HEK293 (cell line): ENCODE data around the gene TRDMT1.

Experiments
- GLI4 ChIP-seq: fragments of 450-650 bp; formaldehyde crosslinking; IDR thresholded peaks from 2 replicates; pipeline ENCODE4 v1.5.1; 2016; ENCODE audit warnings: missing biosample characterization, missing genetic modification characterization
- ZNF600 ChIP-seq: fragments of 450-650 bp; formaldehyde crosslinking; IDR thresholded peaks from 2 replicates; pipeline ENCODE4 v1.5.1; 2016; ENCODE audit warnings: missing biosample characterization, missing genetic modification characterization
- ZNF791 ChIP-seq: fragments of 450-650 bp; formaldehyde crosslinking; IDR thresholded peaks from 2 replicates; pipeline ENCODE4 v1.5.1; 2016; ENCODE audit warnings: missing biosample characterization, missing genetic modification characterization
- TF ChIP-seq, protein P1 (sequence below): fragments of 450-650 bp; formaldehyde crosslinking; IDR thresholded peaks from 2 replicates; pipeline ENCODE4 v1.5.1; 2016; ENCODE audit warnings: missing biosample characterization, missing genetic modification characterization
- TF ChIP-seq, protein P2 (sequence below): fragments of 450-650 bp; formaldehyde crosslinking; IDR thresholded peaks from 2 replicates; pipeline ENCODE4 v1.5.1; 2016; ENCODE audit warnings: missing biosample characterization, missing genetic modification characterization
- TF ChIP-seq, protein P3 (sequence below): fragments of 450-650 bp; formaldehyde crosslinking; IDR thresholded peaks from 2 replicates; pipeline ENCODE4 v1.5.1; 2016; ENCODE audit warnings: missing biosample characterization, missing genetic modification characterization, low read depth

DNA sequence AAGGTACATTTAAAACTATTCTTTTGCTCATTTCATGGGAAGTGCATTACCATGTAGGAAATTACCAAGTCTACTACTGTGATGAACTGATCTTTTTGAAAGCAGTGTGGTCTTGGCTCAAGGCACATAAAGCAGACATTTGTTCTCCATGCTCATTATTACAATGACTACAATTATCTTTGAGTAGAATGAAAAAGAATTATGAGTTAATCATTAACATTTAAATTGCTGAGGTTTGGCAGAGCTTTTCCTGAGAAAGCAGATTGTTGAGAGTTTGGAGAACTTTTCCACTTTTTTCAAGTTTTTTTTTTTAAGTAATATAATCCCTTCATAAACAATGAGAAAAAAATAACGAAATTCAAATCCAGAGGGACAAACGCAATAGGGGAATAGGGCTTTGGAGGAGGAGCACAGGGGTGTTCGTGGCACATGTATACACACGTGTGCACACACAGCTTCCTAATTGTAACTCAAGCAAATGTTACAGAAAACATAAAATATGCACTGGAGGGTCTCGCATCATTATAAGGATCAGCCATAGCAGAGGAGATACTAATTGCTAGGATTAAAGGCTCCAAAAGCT, 62.9 kb downstream of the TRDMT1 start:
- TF ChIP-seq, protein P1, sequence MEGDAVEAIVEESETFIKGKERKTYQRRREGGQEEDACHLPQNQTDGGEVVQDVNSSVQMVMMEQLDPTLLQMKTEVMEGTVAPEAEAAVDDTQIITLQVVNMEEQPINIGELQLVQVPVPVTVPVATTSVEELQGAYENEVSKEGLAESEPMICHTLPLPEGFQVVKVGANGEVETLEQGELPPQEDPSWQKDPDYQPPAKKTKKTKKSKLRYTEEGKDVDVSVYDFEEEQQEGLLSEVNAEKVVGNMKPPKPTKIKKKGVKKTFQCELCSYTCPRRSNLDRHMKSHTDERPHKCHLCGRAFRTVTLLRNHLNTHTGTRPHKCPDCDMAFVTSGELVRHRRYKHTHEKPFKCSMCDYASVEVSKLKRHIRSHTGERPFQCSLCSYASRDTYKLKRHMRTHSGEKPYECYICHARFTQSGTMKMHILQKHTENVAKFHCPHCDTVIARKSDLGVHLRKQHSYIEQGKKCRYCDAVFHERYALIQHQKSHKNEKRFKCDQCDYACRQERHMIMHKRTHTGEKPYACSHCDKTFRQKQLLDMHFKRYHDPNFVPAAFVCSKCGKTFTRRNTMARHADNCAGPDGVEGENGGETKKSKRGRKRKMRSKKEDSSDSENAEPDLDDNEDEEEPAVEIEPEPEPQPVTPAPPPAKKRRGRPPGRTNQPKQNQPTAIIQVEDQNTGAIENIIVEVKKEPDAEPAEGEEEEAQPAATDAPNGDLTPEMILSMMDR, result no peak
- TF ChIP-seq ZNF791 (no peak), ZNF600 (no peak), GLI4 (tag by site-specific recombination) (no peak)
- TF ChIP-seq, protein P2, sequence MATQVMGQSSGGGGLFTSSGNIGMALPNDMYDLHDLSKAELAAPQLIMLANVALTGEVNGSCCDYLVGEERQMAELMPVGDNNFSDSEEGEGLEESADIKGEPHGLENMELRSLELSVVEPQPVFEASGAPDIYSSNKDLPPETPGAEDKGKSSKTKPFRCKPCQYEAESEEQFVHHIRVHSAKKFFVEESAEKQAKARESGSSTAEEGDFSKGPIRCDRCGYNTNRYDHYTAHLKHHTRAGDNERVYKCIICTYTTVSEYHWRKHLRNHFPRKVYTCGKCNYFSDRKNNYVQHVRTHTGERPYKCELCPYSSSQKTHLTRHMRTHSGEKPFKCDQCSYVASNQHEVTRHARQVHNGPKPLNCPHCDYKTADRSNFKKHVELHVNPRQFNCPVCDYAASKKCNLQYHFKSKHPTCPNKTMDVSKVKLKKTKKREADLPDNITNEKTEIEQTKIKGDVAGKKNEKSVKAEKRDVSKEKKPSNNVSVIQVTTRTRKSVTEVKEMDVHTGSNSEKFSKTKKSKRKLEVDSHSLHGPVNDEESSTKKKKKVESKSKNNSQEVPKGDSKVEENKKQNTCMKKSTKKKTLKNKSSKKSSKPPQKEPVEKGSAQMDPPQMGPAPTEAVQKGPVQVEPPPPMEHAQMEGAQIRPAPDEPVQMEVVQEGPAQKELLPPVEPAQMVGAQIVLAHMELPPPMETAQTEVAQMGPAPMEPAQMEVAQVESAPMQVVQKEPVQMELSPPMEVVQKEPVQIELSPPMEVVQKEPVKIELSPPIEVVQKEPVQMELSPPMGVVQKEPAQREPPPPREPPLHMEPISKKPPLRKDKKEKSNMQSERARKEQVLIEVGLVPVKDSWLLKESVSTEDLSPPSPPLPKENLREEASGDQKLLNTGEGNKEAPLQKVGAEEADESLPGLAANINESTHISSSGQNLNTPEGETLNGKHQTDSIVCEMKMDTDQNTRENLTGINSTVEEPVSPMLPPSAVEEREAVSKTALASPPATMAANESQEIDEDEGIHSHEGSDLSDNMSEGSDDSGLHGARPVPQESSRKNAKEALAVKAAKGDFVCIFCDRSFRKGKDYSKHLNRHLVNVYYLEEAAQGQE, result no peak
- TF ChIP-seq, protein P3, sequence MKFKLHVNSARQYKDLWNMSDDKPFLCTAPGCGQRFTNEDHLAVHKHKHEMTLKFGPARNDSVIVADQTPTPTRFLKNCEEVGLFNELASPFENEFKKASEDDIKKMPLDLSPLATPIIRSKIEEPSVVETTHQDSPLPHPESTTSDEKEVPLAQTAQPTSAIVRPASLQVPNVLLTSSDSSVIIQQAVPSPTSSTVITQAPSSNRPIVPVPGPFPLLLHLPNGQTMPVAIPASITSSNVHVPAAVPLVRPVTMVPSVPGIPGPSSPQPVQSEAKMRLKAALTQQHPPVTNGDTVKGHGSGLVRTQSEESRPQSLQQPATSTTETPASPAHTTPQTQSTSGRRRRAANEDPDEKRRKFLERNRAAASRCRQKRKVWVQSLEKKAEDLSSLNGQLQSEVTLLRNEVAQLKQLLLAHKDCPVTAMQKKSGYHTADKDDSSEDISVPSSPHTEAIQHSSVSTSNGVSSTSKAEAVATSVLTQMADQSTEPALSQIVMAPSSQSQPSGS (tag by site-specific recombination), result no peak
